Stimulated activated CD4-positive, alpha-beta T cell treated with anti-CD3 and anti-CD28 coated beads, Interleukin-12 subunit alpha, Interleukin-12 subunit beta, amount 100 ng/mL, for 24 hours (primary cell): ENCODE results near the gene SPIRE2.
"Not testable (repeated sequence)": the region's sequence is repeated elsewhere in the genome, so short reads cannot be mapped to it uniquely, and the experiment has no call there.

Experiments
- DNase-seq, 2 experiments: peaks; one replicate each; pipeline ENCODE4 v3.0.0-alpha.2; 2020; ENCODE audit warnings: low read depth in 2 of 2

Gene SPIRE2

GRCh38 chr16:89806589-89807193 lies 21.6 kb upstream of the SPIRE2 start:
- not testable (repeated sequence) for DNase-seq

GRCh38 chr16:89808475-89808874 lies 19.8 kb upstream of the SPIRE2 start:
- DNase-seq, result no peak

- DNase-seq, result no peak
Observed at GRCh38 chr16:89811321-89811720, 17.0 kb upstream of the SPIRE2 start.

- no peak for DNase-seq
Observed at GRCh38 chr16:89815639-89816348, 12.5 kb upstream of the SPIRE2 start.

GRCh38 chr16:89818851-89819403 lies 9.3 kb upstream of the SPIRE2 start:
- not testable (repeated sequence) for DNase-seq

GRCh38 chr16:89819448-89819847 lies 8.8 kb upstream of the SPIRE2 start:
- not testable (repeated sequence) for DNase-seq

GRCh38 chr16:89821438-89822187 lies 6.7 kb upstream of the SPIRE2 start:
- no peak for DNase-seq

- DNase-seq, result no peak
Observed at GRCh38 chr16:89822188-89823086, 5.8 kb upstream of the SPIRE2 start.

GRCh38 chr16:89823087-89823823 lies 5.0 kb upstream of the SPIRE2 start:
- DNase-seq, result no peak

- not testable (repeated sequence) for DNase-seq
Observed at GRCh38 chr16:89823824-89824148, 4.5 kb upstream of the SPIRE2 start.

GRCh38 chr16:89826531-89827382 lies 1.5 kb upstream of the SPIRE2 start:
- no peak for DNase-seq

- DNase-seq, result no peak
Observed at GRCh38 chr16:89827383-89828198, 684 bp upstream of the SPIRE2 start.

- DNase-seq, result no peak
Observed at GRCh38 chr16:89828870-89829629, 775 bp downstream of the SPIRE2 start.

GRCh38 chr16:89829630-89830437 lies 1.6 kb downstream of the SPIRE2 start:
- no peak for DNase-seq

- DNase-seq, result no peak
Observed at GRCh38 chr16:89831810-89832328, 3.6 kb downstream of the SPIRE2 start.

GRCh38 chr16:89833664-89834363 lies 5.5 kb downstream of the SPIRE2 start:
- not testable (repeated sequence) for DNase-seq
